Measurements from ENCODE around the gene MAP3K5.
"Not testable (repeated sequence)": the region's sequence is repeated elsewhere in the genome, so short reads cannot be mapped to it uniquely, and the experiment has no call there.

DNA sequence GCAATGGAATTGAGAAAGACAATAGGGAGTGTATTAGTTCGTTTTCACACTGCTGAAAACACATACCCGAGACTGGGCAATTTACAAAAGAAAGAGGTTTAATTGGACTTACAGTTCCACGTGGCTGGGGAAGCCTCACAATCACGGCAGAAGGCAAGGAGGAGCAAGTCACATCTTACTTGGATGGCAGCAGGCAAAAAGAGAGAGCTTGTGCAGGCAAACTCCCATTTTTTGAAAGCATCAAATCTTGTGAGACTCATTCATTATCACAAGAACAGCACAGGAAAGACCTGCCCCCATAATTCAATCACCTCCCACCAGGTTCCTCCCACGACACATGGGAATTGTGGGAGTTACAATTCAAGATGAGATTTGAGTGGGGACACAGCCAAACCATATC, 208.0 kb downstream of the MAP3K5 start:
- TF ChIP-seq, protein P1, sequence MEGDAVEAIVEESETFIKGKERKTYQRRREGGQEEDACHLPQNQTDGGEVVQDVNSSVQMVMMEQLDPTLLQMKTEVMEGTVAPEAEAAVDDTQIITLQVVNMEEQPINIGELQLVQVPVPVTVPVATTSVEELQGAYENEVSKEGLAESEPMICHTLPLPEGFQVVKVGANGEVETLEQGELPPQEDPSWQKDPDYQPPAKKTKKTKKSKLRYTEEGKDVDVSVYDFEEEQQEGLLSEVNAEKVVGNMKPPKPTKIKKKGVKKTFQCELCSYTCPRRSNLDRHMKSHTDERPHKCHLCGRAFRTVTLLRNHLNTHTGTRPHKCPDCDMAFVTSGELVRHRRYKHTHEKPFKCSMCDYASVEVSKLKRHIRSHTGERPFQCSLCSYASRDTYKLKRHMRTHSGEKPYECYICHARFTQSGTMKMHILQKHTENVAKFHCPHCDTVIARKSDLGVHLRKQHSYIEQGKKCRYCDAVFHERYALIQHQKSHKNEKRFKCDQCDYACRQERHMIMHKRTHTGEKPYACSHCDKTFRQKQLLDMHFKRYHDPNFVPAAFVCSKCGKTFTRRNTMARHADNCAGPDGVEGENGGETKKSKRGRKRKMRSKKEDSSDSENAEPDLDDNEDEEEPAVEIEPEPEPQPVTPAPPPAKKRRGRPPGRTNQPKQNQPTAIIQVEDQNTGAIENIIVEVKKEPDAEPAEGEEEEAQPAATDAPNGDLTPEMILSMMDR (IDR thresholded peaks at IDR 0.05) = not testable (repeated sequence)
- not testable (repeated sequence) for TF ChIP-seq POLR2A, POLR2AphosphoS5 (IDR thresholded peaks at IDR 0.05)
